OCI-LY7 (cell line): ENCODE results near the gene BTNL8. TPM values are rescaled to one million over a fixed set of nuclear protein-coding genes. Genes with fewer than 3 reads are reported as not detected.

Experiments
- BruUV-seq: library from RNA; stranded (reverse); fragments of 400-500 nt; replicated peaks from 2 replicates; lab custom pipeline; 2021; lab: Mats Ljungman, UMichigan
- CTCF ChIA-PET: fragments of 300-600 bp; sonication (Branson Sonifier 250); formaldehyde crosslinking; loops from one replicate; lab custom pipeline; 2022; ENCODE audit warnings: antibody characterized with exemption; ENCODE audit not compliant: unreplicated experiment; lab: Charles Lee
- POLR2A ChIA-PET: fragments of 300-600 bp; sonication (Branson Sonifier 250); formaldehyde crosslinking; loops from one replicate; lab custom pipeline; 2022; ENCODE audit warnings: antibody characterized with exemption; lab: Charles Lee
- DNase-seq: peaks from one replicate; pipeline ENCODE4 v3.0.0-alpha.2; 2015; ENCODE audit warnings: low spot score
- H2AFZ ChIP-seq: fragments of 200-600 bp; sonication (generic), shearing (Covaris generic); 2 replicates; pipeline ENCODE4 v1.6.1; 2014; ENCODE audit warnings: mild to moderate bottlenecking, antibody characterized with exemption, low read length, moderate library complexity
- H3K27ac ChIP-seq: fragments of 200-600 bp; sonication (generic); 2 replicates; pipeline ENCODE4 v1.5.1; 2014; ENCODE audit warnings: mixed run types, low read depth, mild to moderate bottlenecking, moderate library complexity, low read length, inconsistent platforms; ENCODE audit not compliant: poor library complexity, severe bottlenecking
- H3K36me3 ChIP-seq: fragments of 200-600 bp; sonication (generic); 2 replicates; pipeline ENCODE4 v1.6.1; 2014; ENCODE audit warnings: mild to moderate bottlenecking, antibody characterized with exemption, low read length, moderate library complexity, mixed read lengths; ENCODE audit not compliant: insufficient read depth
- H3K4me1 ChIP-seq: fragments of 200-600 bp; sonication (generic); 2 replicates; pipeline ENCODE4 v1.5.1; 2014; ENCODE audit warnings: mild to moderate bottlenecking, low read length; ENCODE audit not compliant: insufficient read depth, poor library complexity, severe bottlenecking
- H3K4me2 ChIP-seq: fragments of 200-600 bp; sonication (generic); 2 replicates; pipeline ENCODE4 v1.6.1; 2014; ENCODE audit warnings: mild to moderate bottlenecking, low read length
- H3K4me3 ChIP-seq: fragments of 200-600 bp; sonication (generic); 2 replicates; pipeline ENCODE4 v1.5.1; 2014; ENCODE audit warnings: mild to moderate bottlenecking, low read depth, low read length; ENCODE audit not compliant: poor library complexity, severe bottlenecking
- H3K79me2 ChIP-seq: fragments of 200-600 bp; sonication (generic); 2 replicates; pipeline ENCODE4 v1.6.1; 2016; ENCODE audit warnings: low read depth, mild to moderate bottlenecking, low read length, moderate library complexity, mixed read lengths; ENCODE audit not compliant: insufficient read depth
- H3K9me2 ChIP-seq: fragments of 200-600 bp; sonication (generic); 2 replicates; pipeline ENCODE4 v1.6.1; 2016; ENCODE audit warnings: mild to moderate bottlenecking, low read length, mixed read lengths; ENCODE audit not compliant: insufficient read depth
- H3K9me3 ChIP-seq: fragments of 200-600 bp; sonication (generic); 2 replicates; pipeline ENCODE4 v1.6.1; 2014; ENCODE audit warnings: mild to moderate bottlenecking, mixed run types, low read length, mixed read lengths
- H4K20me1 ChIP-seq: fragments of 200-600 bp; sonication (generic); 2 replicates; pipeline ENCODE4 v1.6.1; 2014; ENCODE audit warnings: mild to moderate bottlenecking, antibody characterized with exemption, low read length, moderate library complexity, mixed read lengths; ENCODE audit not compliant: insufficient read depth
- EZH2phosphoT487 ChIP-seq: fragments of 200-600 bp; sonication (generic); IDR thresholded peaks from 2 replicates; pipeline ENCODE4 v1.6.1; 2018; ENCODE audit warnings: low read depth, borderline replicate concordance, mild to moderate bottlenecking, mixed run types, antibody characterized with exemption, low read length, moderate library complexity, mixed read lengths
- intact Hi-C: fragments of 100-400 bp; cut with micrococcal nuclease; formaldehyde crosslinking; loops from one replicate; pipeline ENCODE4 v1.10.0; 2022; ENCODE audit not compliant: unreplicated experiment
- total RNA-seq, 2 experiments: library from RNA; depleted of rRNA in 1 of 2; stranded (reverse); fragments of >200 nt in 1 of 2; shearing (Covaris generic) in 1 of 2; gene quantifications; 2 replicates each; pipeline ENCODE4 v1.2.3, GENCODE V29; 2014 to 2022
- TF ChIP-seq, protein P1 (sequence below): fragments of 200-600 bp; sonication (generic); conservative IDR thresholded peaks from 2 replicates; pipeline ENCODE4 v1.5.1; 2014; ENCODE audit warnings: mild to moderate bottlenecking, antibody characterized with exemption, low read length, moderate library complexity, mixed read lengths

The BTNL8 gene
- total RNA-seq, 2 experiments from 2014 or later: not detected

DNA sequence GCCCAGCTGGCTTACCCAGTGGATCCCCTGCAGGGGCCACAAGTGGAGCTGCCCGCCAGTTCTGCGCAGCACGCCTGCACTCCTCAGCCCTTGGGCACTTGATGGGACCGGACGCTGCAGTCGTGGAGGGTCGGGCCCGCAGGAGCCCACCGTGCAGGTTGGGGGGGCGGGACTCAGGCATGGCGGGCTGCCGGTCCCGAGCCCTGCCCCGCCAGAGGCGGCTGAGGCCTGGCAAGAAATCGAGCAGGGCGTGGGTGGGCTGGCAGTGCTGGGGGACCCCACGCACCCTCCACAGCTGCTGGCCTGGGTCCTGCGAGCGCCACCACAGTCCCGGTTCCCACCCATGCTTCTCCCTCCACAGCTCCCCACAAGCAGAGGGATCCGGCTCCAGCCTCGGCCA, 70.4 kb downstream of the BTNL8 start:
- POLR2A ChIA-PET: no interaction called here

DNA sequence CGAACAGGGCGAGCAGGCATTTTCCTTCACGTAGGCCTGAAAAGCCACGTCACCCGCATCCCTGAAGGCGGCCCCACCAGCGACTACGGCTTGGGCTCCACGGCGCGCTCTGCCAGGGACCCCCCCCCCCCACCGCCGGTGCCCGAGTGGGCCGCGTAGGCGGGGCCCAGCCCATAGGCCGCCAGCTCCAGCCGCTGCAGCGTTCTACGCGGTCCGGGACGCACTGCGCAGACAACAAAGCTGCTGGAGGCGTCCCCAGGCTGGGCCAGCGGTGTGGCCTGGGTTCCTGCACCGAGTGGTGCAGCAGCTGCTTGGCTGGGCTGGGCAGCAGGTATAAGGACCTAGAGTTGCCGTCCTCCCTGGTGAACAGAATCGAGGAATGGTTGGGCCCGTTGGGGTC, 71.4 kb downstream of the BTNL8 start:
- no peak for DNase-seq
- ChIA-PET CTCF (no interaction called here), POLR2A (no interaction called here)
- Histone ChIP-seq H2AFZ (no peak overlapping the region), H3K79me2 (no peaks in the 10 kb centered on the region), H3K4me3 (no peak overlapping the region), H4K20me1 (no peaks in the 10 kb centered on the region), H3K36me3 (no peaks in the 10 kb centered on the region), H3K9me2 (no peaks in the 10 kb centered on the region), H3K27ac (no peak overlapping the region), H3K9me3 (no peaks in the 10 kb centered on the region), H3K4me1 (no peaks in the 10 kb centered on the region), H3K4me2 (no peak overlapping the region)
- TF ChIP-seq, protein P1, sequence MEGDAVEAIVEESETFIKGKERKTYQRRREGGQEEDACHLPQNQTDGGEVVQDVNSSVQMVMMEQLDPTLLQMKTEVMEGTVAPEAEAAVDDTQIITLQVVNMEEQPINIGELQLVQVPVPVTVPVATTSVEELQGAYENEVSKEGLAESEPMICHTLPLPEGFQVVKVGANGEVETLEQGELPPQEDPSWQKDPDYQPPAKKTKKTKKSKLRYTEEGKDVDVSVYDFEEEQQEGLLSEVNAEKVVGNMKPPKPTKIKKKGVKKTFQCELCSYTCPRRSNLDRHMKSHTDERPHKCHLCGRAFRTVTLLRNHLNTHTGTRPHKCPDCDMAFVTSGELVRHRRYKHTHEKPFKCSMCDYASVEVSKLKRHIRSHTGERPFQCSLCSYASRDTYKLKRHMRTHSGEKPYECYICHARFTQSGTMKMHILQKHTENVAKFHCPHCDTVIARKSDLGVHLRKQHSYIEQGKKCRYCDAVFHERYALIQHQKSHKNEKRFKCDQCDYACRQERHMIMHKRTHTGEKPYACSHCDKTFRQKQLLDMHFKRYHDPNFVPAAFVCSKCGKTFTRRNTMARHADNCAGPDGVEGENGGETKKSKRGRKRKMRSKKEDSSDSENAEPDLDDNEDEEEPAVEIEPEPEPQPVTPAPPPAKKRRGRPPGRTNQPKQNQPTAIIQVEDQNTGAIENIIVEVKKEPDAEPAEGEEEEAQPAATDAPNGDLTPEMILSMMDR: no peak
- no peak for TF ChIP-seq EZH2phosphoT487
- intact Hi-C loops: no loop called here
- BruUV-seq: no TSS peak

More for the DNA sequence above, 70.4 kb downstream of the BTNL8 start:
- Histone ChIP-seq H3K9me3 (no peaks in the 10 kb centered on the region), H4K20me1 (no peaks in the 10 kb centered on the region), H2AFZ (no peak overlapping the region), H3K4me2 (no peak overlapping the region), H3K4me1 (no peaks in the 10 kb centered on the region), H3K36me3 (no peaks in the 10 kb centered on the region), H3K27ac (no peak overlapping the region), H3K9me2 (no peaks in the 10 kb centered on the region), H3K4me3 (no peak overlapping the region), H3K79me2 (no peaks in the 10 kb centered on the region)
- BruUV-seq: no TSS peak
- CTCF ChIA-PET: no interaction called here
- intact Hi-C loops: no loop called here
- DNase-seq: no peak
- TF ChIP-seq EZH2phosphoT487: no peak
- TF ChIP-seq, protein P1: no peak

DNA sequence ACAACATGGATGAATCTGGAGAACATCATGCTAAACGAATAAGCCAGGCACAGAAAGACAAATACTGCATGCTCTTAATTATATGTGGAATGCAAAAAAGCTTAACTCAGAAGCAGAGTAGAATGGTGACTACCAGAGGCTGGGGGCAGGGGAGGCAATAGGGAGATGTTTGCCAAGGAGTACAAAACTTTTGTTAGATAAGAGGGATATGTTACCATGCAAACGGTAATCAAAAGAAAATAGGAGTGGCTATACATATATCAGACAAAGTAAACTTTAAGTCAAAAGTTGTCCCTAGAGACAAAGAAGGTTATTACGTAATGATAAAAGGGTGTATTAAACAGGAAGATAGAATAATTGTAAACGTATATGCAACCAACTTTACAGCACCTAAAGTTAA, 71.9 kb downstream of the BTNL8 start:
- CTCF ChIA-PET: no interaction called here
- H3K4me2 ChIP-seq: no peak overlapping the region
- H4K20me1 ChIP-seq: no peaks in the 10 kb centered on the region
- no peaks in the 10 kb centered on the region for H3K9me3 ChIP-seq
- no peak overlapping the region for H2AFZ ChIP-seq
- TF ChIP-seq, protein P1: no peak
- TF ChIP-seq EZH2phosphoT487: no peak
- no peaks in the 10 kb centered on the region for H3K36me3 ChIP-seq
- intact Hi-C loops: no loop called here
- no peak overlapping the region for H3K27ac ChIP-seq
- H3K79me2 ChIP-seq: no peaks in the 10 kb centered on the region
- H3K9me2 ChIP-seq: no peaks in the 10 kb centered on the region
- H3K4me1 ChIP-seq: peaks cover 3% of the 10 kb centered on the region
- BruUV-seq: no TSS peak
- DNase-seq: no peak
- POLR2A ChIA-PET: no interaction called here
- no peak overlapping the region for H3K4me3 ChIP-seq
